HepG2 (cell line): ENCODE measurements around the gene CCDC158. TPM values are rescaled to one million over a fixed set of nuclear protein-coding genes. Genes with fewer than 3 reads are reported as not detected.

Experiments
- ATAC-seq: fragments of 200-7000 bp; cut with Tn5 transposase; 3 replicates; pipeline ENCODE4 v1.9.1; 2020; ENCODE audit warnings: mild to moderate bottlenecking, moderate library complexity
- BruUV-seq: library from RNA; stranded (reverse); fragments of 400-500 nt; replicated peaks from 2 replicates; lab custom pipeline; 2021; lab: Mats Ljungman, UMichigan
- CTCF ChIA-PET: fragments of 300-600 bp; formaldehyde crosslinking; extraction: SDS; loops from one replicate; lab custom pipeline; 2021; ENCODE audit warnings: low total read pairs, inconsistent platforms, low intra/inter-chr PET ratio; lab: Yijun Ruan, JAX
- POLR2A ChIA-PET: fragments of 350-600 bp; sonication (Branson Sonifier 250); formaldehyde crosslinking; loops from one replicate; lab custom pipeline; 2020; ENCODE audit warnings: antibody characterized with exemption, inconsistent platforms; lab: Yijun Ruan, JAX
- DNase-seq: peaks from one replicate; pipeline ENCODE4 v3.0.0-alpha.2; 2015; ENCODE audit warnings: low spot score
- FAIRE-seq: peaks from 3 replicates; lab custom pipeline; 2011; peaks lifted over from hg19 to GRCh38; lab: Jason Lieb, UNC
- H2AFZ ChIP-seq: one replicate; pipeline ENCODE4 v1.6.1; 2011; ENCODE audit warnings: low read length, inconsistent platforms
- H3K27ac ChIP-seq: fragments of 300-600 bp; 3 replicates; pipeline ENCODE4 v1.8.0; 2011; ENCODE audit warnings: mixed run types, mild to moderate bottlenecking, mixed read lengths, low read length, inconsistent platforms; ENCODE audit not compliant: insufficient read depth; ENCODE audit errors: extremely low read length
- H3K27me3 ChIP-seq, 2 experiments: fragments of 200-600 bp in 1 of 2; 2 replicates in 1 of 2; 3 replicates in 1 of 2; pipeline versions ENCODE4 v1.6.0 to v1.8.0; 2011; ENCODE audit warnings: low read length in 2 of 2, mild to moderate bottlenecking in 2 of 2, moderate library complexity in 2 of 2, inconsistent platforms in 1 of 2; ENCODE audit not compliant: insufficient read depth in 2 of 2, control insufficient read depth in 1 of 2
- H3K36me3 ChIP-seq, 2 experiments: fragments of 200-600 bp in 1 of 2; replicated peaks in 1 of 2; 2 replicates in 1 of 2; 3 replicates in 1 of 2; pipeline versions ENCODE4 v1.5.1 to v1.8.0; 2011; ENCODE audit warnings: low read length in 2 of 2, inconsistent platforms in 1 of 2; ENCODE audit not compliant: insufficient read depth in 2 of 2, control insufficient read depth in 1 of 2
- H3K4me1 ChIP-seq: 2 replicates; pipeline ENCODE4 v1.5.1; 2012; ENCODE audit warnings: low read length, inconsistent platforms; ENCODE audit not compliant: insufficient read depth
- H3K4me2 ChIP-seq: 2 replicates; pipeline ENCODE4 v1.6.0; 2011; ENCODE audit warnings: low read depth, low read length, inconsistent platforms
- H3K4me3 ChIP-seq, 3 experiments: fragments of 200-600 bp in 1 of 3; sonication (generic), shearing (Covaris generic) in 1 of 3; replicated peaks in 1 of 3; 2 replicates each; pipeline ENCODE4 v1.5.1; 2011 to 2016; ENCODE audit warnings: low read length in 3 of 3, inconsistent platforms in 2 of 3, low read depth in 2 of 3, mild to moderate bottlenecking in 2 of 3, control low read depth in 1 of 3, mixed read lengths in 1 of 3; ENCODE audit not compliant: insufficient read depth in 1 of 3
- H3K79me2 ChIP-seq: one replicate; pipeline ENCODE4 v1.6.1; 2011; ENCODE audit warnings: low read length, inconsistent platforms; ENCODE audit not compliant: insufficient read depth
- H3K9ac ChIP-seq: 2 replicates; pipeline ENCODE4 v1.6.0; 2011; ENCODE audit warnings: mild to moderate bottlenecking, low read depth, low read length, inconsistent platforms; ENCODE audit not compliant: insufficient read depth
- H3K9me3 ChIP-seq: 2 replicates; pipeline ENCODE4 v1.5.1; 2012; ENCODE audit warnings: mild to moderate bottlenecking, low read length
- H4K20me1 ChIP-seq: 2 replicates; pipeline ENCODE4 v1.6.0; 2011; ENCODE audit warnings: inconsistent platforms, mild to moderate bottlenecking, low read length, moderate library complexity; ENCODE audit not compliant: insufficient read depth
- AFF4 ChIP-seq: sonication (generic); formaldehyde crosslinking; IDR thresholded peaks from 2 replicates; pipeline ENCODE4 v1.4.0; 2020; ENCODE audit warnings: missing genetic modification reagents
- CEBPB ChIP-seq: IDR thresholded peaks from 2 replicates; pipeline ENCODE4 v1.6.1; 2011; ENCODE audit warnings: low read depth, low read length, improper control_type of control experiment, borderline replicate concordance
- GABPA ChIP-seq, 2 experiments: IDR thresholded peaks; 2 replicates each; pipeline ENCODE4 v1.6.1; 2011 to 2016; ENCODE audit warnings: low read depth in 2 of 2, low read length in 1 of 2, missing biosample characterization in 1 of 2, missing genetic modification characterization in 1 of 2
- GPN1 ChIP-seq: sonication (generic); formaldehyde crosslinking; IDR thresholded peaks from 2 replicates; pipeline ENCODE4 v1.5.1; 2020; ENCODE audit warnings: missing genetic modification reagents, borderline replicate concordance
- IKZF1 ChIP-seq: fragments of 450-650 bp; IDR thresholded peaks from 2 replicates; pipeline ENCODE4 v1.7.1; 2016
- KDM5B ChIP-seq: sonication (generic); formaldehyde crosslinking; IDR thresholded peaks from 2 replicates; pipeline ENCODE4 v1.4.0; 2020; ENCODE audit warnings: missing genetic modification reagents, mild to moderate bottlenecking, borderline replicate concordance
- MED13 ChIP-seq: sonication (generic); formaldehyde crosslinking; IDR thresholded peaks from 2 replicates; pipeline ENCODE4 v1.5.0; 2020; ENCODE audit warnings: missing genetic modification reagents
- MEIS2 ChIP-seq: sonication (generic); formaldehyde crosslinking; IDR thresholded peaks from 2 replicates; pipeline ENCODE4 v1.9.0; 2021; ENCODE audit warnings: mild to moderate bottlenecking, missing genetic modification reagents
- NFYB ChIP-seq: sonication (generic); formaldehyde crosslinking; IDR thresholded peaks from 2 replicates; pipeline ENCODE4 v1.4.0; 2020; ENCODE audit warnings: missing genetic modification reagents
- PAF1 ChIP-seq: IDR thresholded peaks from 2 replicates; pipeline ENCODE4 v1.6.1; 2016; ENCODE audit warnings: missing genetic modification reagents, missing compliant biosample characterization
- PBX3 ChIP-seq: sonication (generic); formaldehyde crosslinking; IDR thresholded peaks from 2 replicates; pipeline ENCODE4 v1.8.1; 2023; ENCODE audit warnings: missing genetic modification reagents, inconsistent platforms, borderline replicate concordance
- RNF2 ChIP-seq: fragments of 450-650 bp; conservative IDR thresholded peaks from 2 replicates; pipeline ENCODE4 v1.6.1; 2016; ENCODE audit warnings: low read depth
- SP140L ChIP-seq: sonication (generic); formaldehyde crosslinking; IDR thresholded peaks from 2 replicates; pipeline ENCODE4 v1.4.0; 2020; ENCODE audit warnings: missing genetic modification reagents, borderline replicate concordance
- ZBTB25 ChIP-seq: IDR thresholded peaks from 2 replicates; pipeline ENCODE4 v1.6.1; 2018; ENCODE audit warnings: missing genetic modification reagents
- ZFAT ChIP-seq: sonication (generic); formaldehyde crosslinking; conservative IDR thresholded peaks from 2 replicates; pipeline ENCODE4 v1.8.1; 2023; ENCODE audit warnings: missing genetic modification reagents, inconsistent platforms
- ZNF17 ChIP-seq: sonication (generic); formaldehyde crosslinking; IDR thresholded peaks from 2 replicates; pipeline ENCODE4 v1.5.0; 2020; ENCODE audit warnings: mild to moderate bottlenecking, missing genetic modification reagents
- ZNF180 ChIP-seq: sonication (generic); formaldehyde crosslinking; IDR thresholded peaks from 2 replicates; pipeline ENCODE4 v1.4.0; 2020; ENCODE audit warnings: low read depth, missing genetic modification reagents, borderline replicate concordance
- ZNF296 ChIP-seq: sonication (generic); formaldehyde crosslinking; conservative IDR thresholded peaks from 2 replicates; pipeline ENCODE4 v1.5.0; 2020; ENCODE audit warnings: mild to moderate bottlenecking, missing genetic modification reagents
- ZNF563 ChIP-seq: sonication (generic); formaldehyde crosslinking; IDR thresholded peaks from 2 replicates; pipeline ENCODE4 v1.8.0; 2022; ENCODE audit warnings: mild to moderate bottlenecking, moderate library complexity, missing genetic modification reagents
- ZNF883 ChIP-seq: sonication (generic); formaldehyde crosslinking; IDR thresholded peaks from 2 replicates; pipeline ENCODE4 v1.5.1; 2020; ENCODE audit warnings: mild to moderate bottlenecking, missing genetic modification reagents; ENCODE audit errors: not compliant biosample characterization
- whole genome bisulfite sequencing: methylation state at CpG from one replicate; pipeline ENCODE4 v1.1.6; 2017; ENCODE audit warnings: low lambda C conversion rate; 5-methylcytosine and 5-hydroxymethylcytosine counted together
- in situ Hi-C: cut with HindIII; loops from 2 replicates; pipeline ENCODE4 v1.10.0; 2017; ENCODE audit warnings: low pct_unique_long_range_greater_than_20kb; ENCODE audit not compliant: extremely low pct_ligation_motif_present
- intact Hi-C: fragments of 100-400 bp; cut with micrococcal nuclease; formaldehyde crosslinking; loops from one replicate; pipeline ENCODE4 v1.10.0; 2022; ENCODE audit not compliant: unreplicated experiment
- polyA plus RNA-seq, 8 experiments: library from polyadenylated mRNA; depleted of rRNA in 3 of 8; stranded (reverse) in 7 of 8; unstranded in 1 of 8; fragments of >200 nt; fragmentation: Illumina TruSeq in 4 of 8; extraction: Trizol in 4 of 8; gene quantifications; 2 replicates each; pipeline versions ENCODE4 v1.2.1 to v1.2.3, GENCODE V29; 2011 to 2016; ENCODE audit warnings: low read depth in 4 of 8, missing spikeins in 1 of 8, mixed read lengths in 1 of 8; ENCODE audit not compliant: insufficient read depth in 1 of 8
- total RNA-seq, 5 experiments: library from RNA; depleted of rRNA; stranded (reverse); fragments of >200 nt; fragmentation: Illumina TruSeq; extraction: Trizol; gene quantifications; 2 replicates each; pipeline ENCODE4 v1.2.3, GENCODE V29; 2016; ENCODE audit warnings: low read depth in 1 of 5

Gene CCDC158
- total and polyA plus RNA-seq, 2 of the 13 experiments (the other 11 are each of a cell fraction or from before 2014, with no cell fraction given) = not detected

- Histone ChIP-seq H3K27me3 (no peaks in the 10 kb centered on the region), H2AFZ (no peak overlapping the region), H3K9ac (no peak overlapping the region), H3K79me2 (no peaks in the 10 kb centered on the region), H3K4me1 (peaks cover 15% of the 10 kb centered on the region), H4K20me1 (no peaks in the 10 kb centered on the region), H3K4me2 (no peak overlapping the region), H3K36me3 (no peaks in the 10 kb centered on the region), H3K27ac (no peak overlapping the region), H3K4me3 (no peak overlapping the region), H3K9me3 (no peaks in the 10 kb centered on the region)
- TF ChIP-seq RNF2 (no peak), GABPA (IDR thresholded peaks at IDR 0.05; ENCODE audit: low read depth, low read length) (no peak), GABPA (CRISPR knock-in tag; IDR thresholded peaks at IDR 0.05; ENCODE audit: low read depth) (no peak), ZNF180 (CRISPR knock-in tag) (no peak), ZNF883 (CRISPR knock-in tag) (no peak), SP140L (CRISPR knock-in tag) (no peak), ZNF296 (no peak), GPN1 (CRISPR knock-in tag) (no peak), PBX3 (CRISPR knock-in tag) (no peak), ZBTB25 (no peak), NFYB (no peak), AFF4 (CRISPR knock-in tag) (no peak), MEIS2 (CRISPR knock-in tag) (no peak), ZNF17 (CRISPR knock-in tag) (no peak), KDM5B (CRISPR knock-in tag) (no peak), PAF1 (CRISPR knock-in tag) (no peak), MED13 (CRISPR knock-in tag) (no peak), ZNF563 (CRISPR knock-in tag) (no peak), ZFAT (CRISPR knock-in tag) (no peak), IKZF1 (no peak), CEBPB (no peak)
- ChIA-PET CTCF (no interaction called here), POLR2A (no interaction called here)
- BruUV-seq = no TSS peak
- no peak for ATAC-seq
- DNase-seq = no peak
- no peak for FAIRE-seq
- intact Hi-C loops = no loop called here
- in situ Hi-C loops = no loop called here
- 9% methylated on average over 2 of the region's 2 CpGs for WGBS
These were observed 37.9 kb downstream of the CCDC158 start for GRCh38 chr4:76383001-76383400.
